HepG2 (cell line): ENCODE measurements around the gene CLEC16A. TPM values are rescaled to one million over a fixed set of nuclear protein-coding genes. Genes with fewer than 3 reads are reported as not detected.

ENCODE experiments used
- ARNTL ChIP-seq: sonication (generic); formaldehyde crosslinking; IDR thresholded peaks from 2 replicates; pipeline ENCODE4 v1.4.0; 2020; ENCODE audit warnings: mild to moderate bottlenecking, missing genetic modification reagents
- HOXA5 ChIP-seq: sonication (generic); formaldehyde crosslinking; IDR thresholded peaks from 2 replicates; pipeline ENCODE4 v1.4.0; 2020; ENCODE audit warnings: missing genetic modification reagents
- KDM5B ChIP-seq: sonication (generic); formaldehyde crosslinking; IDR thresholded peaks from 2 replicates; pipeline ENCODE4 v1.4.0; 2020; ENCODE audit warnings: missing genetic modification reagents, mild to moderate bottlenecking, borderline replicate concordance
- LCORL ChIP-seq, 2 experiments: fragments of 450-650 bp in 1 of 2; sonication (generic) in 1 of 2; formaldehyde crosslinking in 1 of 2; IDR thresholded peaks; 2 replicates each; pipeline versions ENCODE4 v1.5.0 to v1.6.1; 2017 to 2020; ENCODE audit warnings: antibody characterized with exemption in 1 of 2, missing genetic modification reagents in 1 of 2
- SKI ChIP-seq: fragments of 450-650 bp; IDR thresholded peaks from one replicate; pipeline ENCODE4 v1.6.1; 2018; ENCODE audit warnings: mild to moderate bottlenecking; ENCODE audit not compliant: partially characterized antibody
- THAP9 ChIP-seq: sonication (generic); formaldehyde crosslinking; IDR thresholded peaks from 2 replicates; pipeline ENCODE4; 2020; ENCODE audit warnings: missing genetic modification reagents, mild to moderate bottlenecking, borderline replicate concordance
- XRCC5 ChIP-seq: fragments of 200-400 bp; formaldehyde crosslinking; optimal IDR thresholded peaks from 2 replicates; pipeline ENCODE3; 2017; ENCODE audit warnings: mild to moderate bottlenecking, low read length
- ZBTB34 ChIP-seq: sonication (generic); formaldehyde crosslinking; IDR thresholded peaks from 2 replicates; pipeline ENCODE4 v1.8.0; 2022; ENCODE audit warnings: mild to moderate bottlenecking, missing genetic modification reagents
- ZBTB8A ChIP-seq: sonication (generic); formaldehyde crosslinking; IDR thresholded peaks from 2 replicates; pipeline ENCODE4 v1.4.0; 2020; ENCODE audit warnings: mild to moderate bottlenecking, low read depth, missing genetic modification reagents, borderline replicate concordance
- ZNF235 ChIP-seq: sonication (generic); formaldehyde crosslinking; IDR thresholded peaks from 2 replicates; pipeline ENCODE4 v1.8.1; 2023; ENCODE audit warnings: mild to moderate bottlenecking, missing genetic modification reagents, borderline replicate concordance
- ZNF274 ChIP-seq: sonication (generic); formaldehyde crosslinking; IDR thresholded peaks from 2 replicates; pipeline ENCODE4 v1.5.1; 2020; ENCODE audit warnings: mild to moderate bottlenecking, missing genetic modification reagents
- ZNF414 ChIP-seq: sonication (generic); formaldehyde crosslinking; IDR thresholded peaks from 2 replicates; pipeline ENCODE4 v1.5.0; 2020; ENCODE audit warnings: missing genetic modification reagents
- ZNF512B ChIP-seq: sonication (generic); formaldehyde crosslinking; IDR thresholded peaks from 2 replicates; pipeline ENCODE4 v1.5.1; 2020; ENCODE audit warnings: missing genetic modification reagents, mild to moderate bottlenecking, borderline replicate concordance
- ZSCAN29 ChIP-seq: sonication (generic); formaldehyde crosslinking; conservative IDR thresholded peaks from 2 replicates; pipeline ENCODE4 v1.4.0; 2020; ENCODE audit warnings: mild to moderate bottlenecking, missing genetic modification reagents
- ZUFSP ChIP-seq: sonication (generic); formaldehyde crosslinking; IDR thresholded peaks from 2 replicates; pipeline ENCODE4 v1.9.0; 2021; ENCODE audit warnings: missing genetic modification reagents, mild to moderate bottlenecking, borderline replicate concordance
- polyA plus RNA-seq, 8 experiments: library from polyadenylated mRNA; depleted of rRNA in 3 of 8; stranded (reverse) in 7 of 8; unstranded in 1 of 8; fragments of >200 nt; fragmentation: Illumina TruSeq in 4 of 8; extraction: Trizol in 4 of 8; gene quantifications; 2 replicates each; pipeline versions ENCODE4 v1.2.1 to v1.2.3, GENCODE V29; 2011 to 2016; ENCODE audit warnings: low read depth in 4 of 8, missing spikeins in 1 of 8, mixed read lengths in 1 of 8; ENCODE audit not compliant: insufficient read depth in 1 of 8
- total RNA-seq, 5 experiments: library from RNA; depleted of rRNA; stranded (reverse); fragments of >200 nt; fragmentation: Illumina TruSeq; extraction: Trizol; gene quantifications; 2 replicates each; pipeline ENCODE4 v1.2.3, GENCODE V29; 2016; ENCODE audit warnings: low read depth in 1 of 5

CLEC16A gene
- total and polyA plus RNA-seq, 2 of the 13 experiments (the other 11 are each of a cell fraction or from before 2014, with no cell fraction given) = 8.5 to 10.3 TPM

GRCh38 chr16:10918294-10919002, 25.9 kb upstream of the CLEC16A start (continued):
- TF ChIP-seq XRCC5 (peak; percentile 98), SKI (no peak), ZUFSP (CRISPR knock-in tag) (no peak), ZNF235 (CRISPR knock-in tag) (no peak), ARNTL (CRISPR knock-in tag) (no peak), ZBTB8A (CRISPR knock-in tag) (no peak), ZNF274 (CRISPR knock-in tag) (peak; percentile 78), ZNF512B (CRISPR knock-in tag) (peak; percentile 62; the same call in 1 of the 2 replicates), ZBTB34 (CRISPR knock-in tag) (no peak), HOXA5 (CRISPR knock-in tag) (peak; percentile 53), LCORL (IDR thresholded peaks at IDR 0.05) (no peak), LCORL (CRISPR knock-in tag; IDR thresholded peaks at IDR 0.05) (peak; percentile 73; the same call in 1 of the 2 replicates), THAP9 (CRISPR knock-in tag) (peak; percentile 68; the same call in 1 of the 2 replicates), KDM5B (peak; percentile 52; the same call in 1 of the 2 replicates), ZSCAN29 (CRISPR knock-in tag) (peak; percentile 66; the same call in 1 of the 2 replicates), ZNF414 (CRISPR knock-in tag) (no peak)
